HepG2 (cell line): ENCODE measurements around the gene KLHL5. TPM values are rescaled to one million over a fixed set of nuclear protein-coding genes. Genes with fewer than 3 reads are reported as not detected.

Experiments
- AHR ChIP-seq: IDR thresholded peaks from 2 replicates; pipeline ENCODE4 v1.6.1; 2018; ENCODE audit warnings: missing genetic modification reagents, missing compliant biosample characterization
- CC2D1A ChIP-seq: sonication (generic); formaldehyde crosslinking; IDR thresholded peaks from 2 replicates; pipeline ENCODE4 v1.8.1; 2023; ENCODE audit warnings: mild to moderate bottlenecking, missing genetic modification reagents
- TARDBP ChIP-seq: sonication (generic); formaldehyde crosslinking; IDR thresholded peaks from 2 replicates; pipeline ENCODE4 v1.8.0; 2022; ENCODE audit warnings: mild to moderate bottlenecking, missing genetic modification reagents
- ZNF180 ChIP-seq: sonication (generic); formaldehyde crosslinking; IDR thresholded peaks from 2 replicates; pipeline ENCODE4 v1.4.0; 2020; ENCODE audit warnings: low read depth, missing genetic modification reagents, borderline replicate concordance
- ZNF543 ChIP-seq: sonication (generic); formaldehyde crosslinking; IDR thresholded peaks from 2 replicates; pipeline ENCODE4 v1.4.0; 2020; ENCODE audit warnings: mild to moderate bottlenecking, missing genetic modification reagents
- ZNF770 ChIP-seq: sonication (generic); formaldehyde crosslinking; IDR thresholded peaks from 2 replicates; pipeline ENCODE4 v1.5.0; 2020; ENCODE audit warnings: mild to moderate bottlenecking, missing genetic modification reagents
- polyA plus RNA-seq, 8 experiments: library from polyadenylated mRNA; depleted of rRNA in 3 of 8; stranded (reverse) in 7 of 8; unstranded in 1 of 8; fragments of >200 nt; fragmentation: Illumina TruSeq in 4 of 8; extraction: Trizol in 4 of 8; gene quantifications; 2 replicates each; pipeline versions ENCODE4 v1.2.1 to v1.2.3, GENCODE V29; 2011 to 2016; ENCODE audit warnings: low read depth in 4 of 8, missing spikeins in 1 of 8, mixed read lengths in 1 of 8; ENCODE audit not compliant: insufficient read depth in 1 of 8
- total RNA-seq, 5 experiments: library from RNA; depleted of rRNA; stranded (reverse); fragments of >200 nt; fragmentation: Illumina TruSeq; extraction: Trizol; gene quantifications; 2 replicates each; pipeline ENCODE4 v1.2.3, GENCODE V29; 2016; ENCODE audit warnings: low read depth in 1 of 5
- TF ChIP-seq, protein P1 (sequence below): sonication (generic); formaldehyde crosslinking; IDR thresholded peaks from 2 replicates; pipeline ENCODE4 v1.4.0; 2020; ENCODE audit warnings: missing genetic modification reagents, borderline replicate concordance
- TF ChIP-seq, protein P2 (sequence below): sonication (generic); formaldehyde crosslinking; IDR thresholded peaks from 2 replicates; pipeline ENCODE4 v1.4.0; 2020; ENCODE audit warnings: missing genetic modification reagents, borderline replicate concordance

KLHL5 gene
- total and polyA plus RNA-seq, 2 of the 13 experiments (the other 11 are each of a cell fraction or from before 2014, with no cell fraction given): 36.2 to 38.7 TPM

DNA sequence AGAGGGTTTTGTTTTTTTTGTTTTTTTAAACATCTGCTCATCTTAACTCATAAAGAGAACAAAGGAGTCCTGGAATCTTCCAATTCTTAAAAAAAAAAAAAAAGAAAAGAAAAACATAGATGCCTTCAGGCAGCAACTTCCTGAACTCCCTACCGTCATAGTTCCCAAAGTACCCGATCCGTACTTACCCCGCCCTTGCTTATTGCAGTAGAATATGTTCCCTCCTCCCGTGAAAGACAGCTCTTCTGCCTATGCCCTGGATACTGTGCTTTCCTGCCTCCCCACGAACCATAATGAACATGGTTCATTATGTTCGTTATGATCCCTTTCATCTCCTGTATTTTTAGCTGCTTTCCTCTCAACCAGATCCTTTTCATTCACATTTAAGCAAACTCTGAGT lies 40.3 kb downstream of the KLHL5 start (continued):
- TF ChIP-seq, protein P1, sequence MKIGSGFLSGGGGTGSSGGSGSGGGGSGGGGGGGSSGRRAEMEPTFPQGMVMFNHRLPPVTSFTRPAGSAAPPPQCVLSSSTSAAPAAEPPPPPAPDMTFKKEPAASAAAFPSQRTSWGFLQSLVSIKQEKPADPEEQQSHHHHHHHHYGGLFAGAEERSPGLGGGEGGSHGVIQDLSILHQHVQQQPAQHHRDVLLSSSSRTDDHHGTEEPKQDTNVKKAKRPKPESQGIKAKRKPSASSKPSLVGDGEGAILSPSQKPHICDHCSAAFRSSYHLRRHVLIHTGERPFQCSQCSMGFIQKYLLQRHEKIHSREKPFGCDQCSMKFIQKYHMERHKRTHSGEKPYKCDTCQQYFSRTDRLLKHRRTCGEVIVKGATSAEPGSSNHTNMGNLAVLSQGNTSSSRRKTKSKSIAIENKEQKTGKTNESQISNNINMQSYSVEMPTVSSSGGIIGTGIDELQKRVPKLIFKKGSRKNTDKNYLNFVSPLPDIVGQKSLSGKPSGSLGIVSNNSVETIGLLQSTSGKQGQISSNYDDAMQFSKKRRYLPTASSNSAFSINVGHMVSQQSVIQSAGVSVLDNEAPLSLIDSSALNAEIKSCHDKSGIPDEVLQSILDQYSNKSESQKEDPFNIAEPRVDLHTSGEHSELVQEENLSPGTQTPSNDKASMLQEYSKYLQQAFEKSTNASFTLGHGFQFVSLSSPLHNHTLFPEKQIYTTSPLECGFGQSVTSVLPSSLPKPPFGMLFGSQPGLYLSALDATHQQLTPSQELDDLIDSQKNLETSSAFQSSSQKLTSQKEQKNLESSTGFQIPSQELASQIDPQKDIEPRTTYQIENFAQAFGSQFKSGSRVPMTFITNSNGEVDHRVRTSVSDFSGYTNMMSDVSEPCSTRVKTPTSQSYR (CRISPR knock-in tag): no peak
- TF ChIP-seq ZNF543 (CRISPR knock-in tag) (no peak), CC2D1A (CRISPR knock-in tag) (no peak), TARDBP (CRISPR knock-in tag) (no peak), ZNF770 (CRISPR knock-in tag) (no peak), ZNF180 (CRISPR knock-in tag) (no peak), AHR (CRISPR knock-in tag) (no peak)
- TF ChIP-seq, protein P2, sequence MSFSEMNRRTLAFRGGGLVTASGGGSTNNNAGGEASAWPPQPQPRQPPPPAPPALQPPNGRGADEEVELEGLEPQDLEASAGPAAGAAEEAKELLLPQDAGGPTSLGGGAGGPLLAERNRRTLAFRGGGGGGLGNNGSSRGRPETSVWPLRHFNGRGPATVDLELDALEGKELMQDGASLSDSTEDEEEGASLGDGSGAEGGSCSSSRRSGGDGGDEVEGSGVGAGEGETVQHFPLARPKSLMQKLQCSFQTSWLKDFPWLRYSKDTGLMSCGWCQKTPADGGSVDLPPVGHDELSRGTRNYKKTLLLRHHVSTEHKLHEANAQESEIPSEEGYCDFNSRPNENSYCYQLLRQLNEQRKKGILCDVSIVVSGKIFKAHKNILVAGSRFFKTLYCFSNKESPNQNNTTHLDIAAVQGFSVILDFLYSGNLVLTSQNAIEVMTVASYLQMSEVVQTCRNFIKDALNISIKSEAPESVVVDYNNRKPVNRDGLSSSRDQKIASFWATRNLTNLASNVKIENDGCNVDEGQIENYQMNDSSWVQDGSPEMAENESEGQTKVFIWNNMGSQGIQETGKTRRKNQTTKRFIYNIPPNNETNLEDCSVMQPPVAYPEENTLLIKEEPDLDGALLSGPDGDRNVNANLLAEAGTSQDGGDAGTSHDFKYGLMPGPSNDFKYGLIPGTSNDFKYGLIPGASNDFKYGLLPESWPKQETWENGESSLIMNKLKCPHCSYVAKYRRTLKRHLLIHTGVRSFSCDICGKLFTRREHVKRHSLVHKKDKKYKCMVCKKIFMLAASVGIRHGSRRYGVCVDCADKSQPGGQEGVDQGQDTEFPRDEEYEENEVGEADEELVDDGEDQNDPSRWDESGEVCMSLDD (CRISPR knock-in tag): no peak
